ENCODE data around the gene SLC11A2.

DNA sequence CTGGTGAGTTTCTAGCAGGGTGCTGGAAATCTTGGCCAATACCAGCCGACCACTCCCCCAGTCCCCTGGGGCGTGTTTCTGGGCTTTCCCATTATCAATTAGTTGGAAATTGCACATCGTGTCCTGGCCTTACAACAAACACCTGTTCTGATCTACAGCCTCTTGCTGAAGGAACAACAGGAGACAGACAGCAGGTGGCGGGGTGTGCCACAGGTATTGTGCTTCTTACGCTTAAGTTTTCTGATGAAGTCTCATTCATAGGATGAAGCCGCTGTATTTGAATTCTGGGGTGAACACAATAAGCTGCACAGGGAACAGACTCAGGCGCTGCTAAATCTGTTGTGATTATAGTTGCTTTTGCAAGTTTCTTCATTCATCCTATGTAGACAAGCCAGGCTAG lies 73.1 kb downstream of the SLC11A2 start:
- TF ChIP-seq, protein P1, sequence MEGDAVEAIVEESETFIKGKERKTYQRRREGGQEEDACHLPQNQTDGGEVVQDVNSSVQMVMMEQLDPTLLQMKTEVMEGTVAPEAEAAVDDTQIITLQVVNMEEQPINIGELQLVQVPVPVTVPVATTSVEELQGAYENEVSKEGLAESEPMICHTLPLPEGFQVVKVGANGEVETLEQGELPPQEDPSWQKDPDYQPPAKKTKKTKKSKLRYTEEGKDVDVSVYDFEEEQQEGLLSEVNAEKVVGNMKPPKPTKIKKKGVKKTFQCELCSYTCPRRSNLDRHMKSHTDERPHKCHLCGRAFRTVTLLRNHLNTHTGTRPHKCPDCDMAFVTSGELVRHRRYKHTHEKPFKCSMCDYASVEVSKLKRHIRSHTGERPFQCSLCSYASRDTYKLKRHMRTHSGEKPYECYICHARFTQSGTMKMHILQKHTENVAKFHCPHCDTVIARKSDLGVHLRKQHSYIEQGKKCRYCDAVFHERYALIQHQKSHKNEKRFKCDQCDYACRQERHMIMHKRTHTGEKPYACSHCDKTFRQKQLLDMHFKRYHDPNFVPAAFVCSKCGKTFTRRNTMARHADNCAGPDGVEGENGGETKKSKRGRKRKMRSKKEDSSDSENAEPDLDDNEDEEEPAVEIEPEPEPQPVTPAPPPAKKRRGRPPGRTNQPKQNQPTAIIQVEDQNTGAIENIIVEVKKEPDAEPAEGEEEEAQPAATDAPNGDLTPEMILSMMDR (IDR thresholded peaks at IDR 0.05), result 0 out of 2 replicates have a peak, but pooled peaks have one; percentile 11
- no peak for TF ChIP-seq ZFX (IDR thresholded peaks at IDR 0.05; ENCODE audit: borderline replicate concordance)
